GM12878 (cell line): ENCODE measurements around the gene ADGRB2. TPM values are rescaled to one million over a fixed set of nuclear protein-coding genes. Genes with fewer than 3 reads are reported as not detected.

Experiments used
- ATAC-seq: fragments of 200-7000 bp; cut with Tn5 transposase; 3 replicates; pipeline ENCODE4 v1.9.1; 2020; ENCODE audit warnings: mild to moderate bottlenecking, moderate library complexity
- BruUV-seq: library from RNA; stranded (reverse); fragments of 400-500 nt; replicated peaks from 2 replicates; lab custom pipeline; 2021; lab: Mats Ljungman, UMichigan
- CTCF ChIA-PET: fragments of 300-600 bp; sonication (Branson Sonifier 250); formaldehyde crosslinking; extraction: SDS; loops from one replicate; lab custom pipeline; 2021; ENCODE audit warnings: inconsistent platforms; lab: Yijun Ruan, JAX
- POLR2A ChIA-PET: fragments of 350-600 bp; formaldehyde crosslinking; extraction: SDS; loops from one replicate; lab custom pipeline; 2021; ENCODE audit warnings: inconsistent platforms; lab: Charles Lee
- RAD21 ChIA-PET: fragments of 300-600 bp; sonication (Branson Sonifier 250); formaldehyde crosslinking; loops from one replicate; lab custom pipeline; 2023; ENCODE audit warnings: antibody characterized with exemption; ENCODE audit not compliant: unreplicated experiment; lab: Charles Lee
- SMC1A ChIA-PET: fragments of 300-600 bp; sonication (Branson Sonifier 250); formaldehyde crosslinking; loops from one replicate; lab custom pipeline; 2023; ENCODE audit not compliant: unreplicated experiment, uncharacterized antibody; lab: Charles Lee
- DNase-seq: peaks from one replicate; pipeline ENCODE4 v3.0.0-alpha.2; 2011; ENCODE audit warnings: low read depth, low spot score
- FAIRE-seq: peaks from 3 replicates; lab custom pipeline; 2011; peaks lifted over from hg19 to GRCh38; lab: Jason Lieb, UNC
- H2AFZ ChIP-seq: 2 replicates; pipeline ENCODE4 v1.6.0; 2011; ENCODE audit warnings: low read depth, low read length, control low read depth; ENCODE audit not compliant: control insufficient read depth
- H3K27ac ChIP-seq: 2 replicates; pipeline ENCODE4 v1.5.1; 2011; ENCODE audit warnings: control low read depth; ENCODE audit not compliant: control insufficient read depth, insufficient read depth
- H3K27me3 ChIP-seq, 2 experiments: replicated peaks in 1 of 2; 2 replicates each; pipeline versions ENCODE4 v1.6.0 to v1.6.1; 2011; ENCODE audit warnings: low read length in 1 of 2; ENCODE audit not compliant: control insufficient read depth in 2 of 2, insufficient read depth in 2 of 2
- H3K36me3 ChIP-seq, 2 experiments: 2 replicates each; pipeline ENCODE4 v1.5.1; 2011; ENCODE audit warnings: low read length in 1 of 2; ENCODE audit not compliant: control insufficient read depth in 2 of 2, insufficient read depth in 2 of 2
- H3K4me1 ChIP-seq: 2 replicates; pipeline ENCODE4 v1.6.1; 2011; ENCODE audit warnings: mild to moderate bottlenecking, low read length, moderate library complexity, mixed read lengths; ENCODE audit not compliant: control insufficient read depth, insufficient read depth
- H3K4me2 ChIP-seq: 2 replicates; pipeline ENCODE4 v1.6.0; 2011; ENCODE audit warnings: control low read depth; ENCODE audit not compliant: control insufficient read depth, insufficient read depth
- H3K4me3 ChIP-seq: fragments of 200-600 bp; sonication (generic); 2 replicates; pipeline ENCODE4 v1.5.1; 2016
- H3K79me2 ChIP-seq: 2 replicates; pipeline ENCODE4 v1.6.0; 2011; ENCODE audit warnings: low read length; ENCODE audit not compliant: control insufficient read depth, insufficient read depth
- H3K9ac ChIP-seq: 2 replicates; pipeline ENCODE4 v1.8.0; 2011; ENCODE audit warnings: low read length, control low read depth, mixed read lengths; ENCODE audit not compliant: control insufficient read depth, insufficient read depth
- H3K9me3 ChIP-seq: replicated peaks from 3 replicates; pipeline ENCODE4 v1.5.1; 2011; ENCODE audit warnings: mild to moderate bottlenecking, low read length; ENCODE audit not compliant: control insufficient read depth, insufficient read depth
- H4K20me1 ChIP-seq: 2 replicates; pipeline ENCODE4 v1.6.0; 2011; ENCODE audit not compliant: control insufficient read depth, insufficient read depth
- STAT3 ChIP-seq: IDR thresholded peaks from 2 replicates; pipeline ENCODE4 v1.6.1; 2011; ENCODE audit warnings: low read depth, low read length, improper control_type of control experiment
- WGBS: methylation state at CpG from one replicate; pipeline ENCODE4 v1.1.6; 2016; ENCODE audit warnings: low lambda C conversion rate; ENCODE audit not compliant: insufficient replicate concordance, insufficient coverage; ENCODE audit errors: missing lambda C conversion rate; 5-methylcytosine and 5-hydroxymethylcytosine counted together
- in situ Hi-C: fragments of 300-500 bp; cut with MboI; formaldehyde crosslinking; loops from 9 replicates; pipeline ENCODE4 v1.14.3; 2018; ENCODE audit warnings: mixed read lengths
- intact Hi-C: fragments of 100-400 bp; cut with micrococcal nuclease; formaldehyde crosslinking; loops from one replicate; pipeline ENCODE4 v1.14.2; 2022; ENCODE audit not compliant: unreplicated experiment
- polyA plus RNA-seq, 11 experiments: library from polyadenylated mRNA; depleted of rRNA in 4 of 11; unstranded in 6 of 11; stranded (reverse) in 5 of 11; fragments of >200 nt; fragmentation: Nextera tagmentation in 4 of 11; fragmentation: Illumina TruSeq in 1 of 11; extraction: Ambion mirVana in 4 of 11; extraction: Trizol in 1 of 11; gene quantifications; 1 replicate in 1 of 11; 2 replicates in 10 of 11; pipeline versions ENCODE4 v1.2.1 to v1.2.3, GENCODE V29; 2011 to 2016; ENCODE audit warnings: inconsistent platforms in 2 of 11, missing spikeins in 2 of 11, low read depth in 1 of 11
- total RNA-seq, 4 experiments: library from RNA; depleted of rRNA in 3 of 4; stranded (reverse); fragments of >200 nt in 3 of 4; fragmentation: Illumina TruSeq in 1 of 4; extraction: Trizol in 1 of 4; gene quantifications; 2 replicates each; pipeline versions ENCODE4 v1.2.1 to v1.2.3, GENCODE V29; 2013 to 2021
- TF ChIP-seq, protein P1 (sequence below): fragments of 150-350 bp; IDR thresholded peaks from 2 replicates; pipeline ENCODE4 v1.6.1; 2016; ENCODE audit warnings: low read depth, low read length

ADGRB2 gene
- total and polyA plus RNA-seq, 10 of the 15 experiments (the other 5 are each of a cell fraction or from before 2014, with no cell fraction given) = 0.11 to 0.33 (median 0.18) TPM; not detected in 4

DNA sequence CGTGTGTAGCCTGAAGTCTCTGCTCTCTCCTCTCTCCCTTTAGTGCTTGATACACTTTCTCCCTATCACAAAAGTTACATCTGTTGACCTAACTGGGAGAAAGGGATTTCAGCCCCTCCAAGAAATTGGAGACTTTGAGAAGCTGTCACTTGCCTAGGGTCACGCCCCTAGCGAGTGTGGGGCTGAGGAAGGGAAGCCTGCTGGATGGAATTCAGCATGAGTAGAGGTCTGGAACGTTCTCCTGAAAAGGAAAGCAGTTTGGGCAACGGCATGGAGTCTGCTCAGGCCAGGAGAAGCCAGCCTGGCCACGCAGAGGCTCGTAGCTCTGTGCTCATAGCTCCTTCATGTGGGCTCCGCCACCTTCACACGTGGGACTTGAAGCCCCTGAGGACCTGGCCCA lies 82.7 kb downstream of the ADGRB2 start:
- H3K9me3 ChIP-seq = no peaks in the 10 kb centered on the region
- H3K4me2 ChIP-seq = no peak overlapping the region
- CTCF ChIA-PET = interaction anchor here (0.5 kb wide), 1 partner anchor 98 kb away, joined by 3 read pairs; no protein-coding TSS in a partner anchor
- WGBS = 9% methylated on average over 9 of the region's 9 CpGs
- no peak for TF ChIP-seq STAT3
- TF ChIP-seq, protein P1, sequence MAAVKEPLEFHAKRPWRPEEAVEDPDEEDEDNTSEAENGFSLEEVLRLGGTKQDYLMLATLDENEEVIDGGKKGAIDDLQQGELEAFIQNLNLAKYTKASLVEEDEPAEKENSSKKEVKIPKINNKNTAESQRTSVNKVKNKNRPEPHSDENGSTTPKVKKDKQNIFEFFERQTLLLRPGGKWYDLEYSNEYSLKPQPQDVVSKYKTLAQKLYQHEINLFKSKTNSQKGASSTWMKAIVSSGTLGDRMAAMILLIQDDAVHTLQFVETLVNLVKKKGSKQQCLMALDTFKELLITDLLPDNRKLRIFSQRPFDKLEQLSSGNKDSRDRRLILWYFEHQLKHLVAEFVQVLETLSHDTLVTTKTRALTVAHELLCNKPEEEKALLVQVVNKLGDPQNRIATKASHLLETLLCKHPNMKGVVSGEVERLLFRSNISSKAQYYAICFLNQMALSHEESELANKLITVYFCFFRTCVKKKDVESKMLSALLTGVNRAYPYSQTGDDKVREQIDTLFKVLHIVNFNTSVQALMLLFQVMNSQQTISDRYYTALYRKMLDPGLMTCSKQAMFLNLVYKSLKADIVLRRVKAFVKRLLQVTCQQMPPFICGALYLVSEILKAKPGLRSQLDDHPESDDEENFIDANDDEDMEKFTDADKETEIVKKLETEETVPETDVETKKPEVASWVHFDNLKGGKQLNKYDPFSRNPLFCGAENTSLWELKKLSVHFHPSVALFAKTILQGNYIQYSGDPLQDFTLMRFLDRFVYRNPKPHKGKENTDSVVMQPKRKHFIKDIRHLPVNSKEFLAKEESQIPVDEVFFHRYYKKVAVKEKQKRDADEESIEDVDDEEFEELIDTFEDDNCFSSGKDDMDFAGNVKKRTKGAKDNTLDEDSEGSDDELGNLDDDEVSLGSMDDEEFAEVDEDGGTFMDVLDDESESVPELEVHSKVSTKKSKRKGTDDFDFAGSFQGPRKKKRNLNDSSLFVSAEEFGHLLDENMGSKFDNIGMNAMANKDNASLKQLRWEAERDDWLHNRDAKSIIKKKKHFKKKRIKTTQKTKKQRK = no peak
- no peak overlapping the region for H2AFZ ChIP-seq
- no peak overlapping the region for H3K9ac ChIP-seq
- no peaks in the 10 kb centered on the region for H3K4me1 ChIP-seq
- intact Hi-C loops = no loop called here
- ATAC-seq = no peak
- RAD21 ChIA-PET = interaction anchor here (0.6 kb wide), 1 partner anchor 33 kb away, joined by 3 read pairs; no protein-coding TSS in a partner anchor
- BruUV-seq = no TSS peak
- no peak overlapping the region for H3K4me3 ChIP-seq
- no peaks in the 10 kb centered on the region for H3K79me2 ChIP-seq
- H4K20me1 ChIP-seq = no peaks in the 10 kb centered on the region
- SMC1A ChIA-PET = interaction anchor here (0.6 kb wide), 1 partner anchor 44 kb away, joined by 3 read pairs; no protein-coding TSS in a partner anchor
- in situ Hi-C loops = no loop called here
- POLR2A ChIA-PET = no interaction called here
- no peak overlapping the region for H3K27ac ChIP-seq
- H3K36me3 ChIP-seq = no peaks in the 10 kb centered on the region
- no peak for FAIRE-seq
- no peak for DNase-seq
- peaks cover 1 to 2% of the 10 kb centered on the region in 2 experiments; a peak in 3 of 4 replicates for H3K27me3 ChIP-seq
